Tibial artery (tissue), 4 donors: ENCODE results near the gene NOTUM.
"Not testable (repeated sequence)": the region's sequence is repeated elsewhere in the genome, so short reads cannot be mapped to it uniquely, and the experiment has no call there.

Source experiments
- DNase-seq, 2 donors: peaks; one replicate each; pipeline ENCODE4 v3.0.0-alpha.2; 2019
- H3K27ac ChIP-seq, 2 donors: fragments of 200-600 bp; sonication (generic) in 1 of 2; 1 replicate in 1 of 2; 2 replicates in 1 of 2; pipeline ENCODE4 v1.5.1; 2018 to 2019; ENCODE audit warnings: mild to moderate bottlenecking in 1 of 2
- H3K27me3 ChIP-seq, 2 donors: fragments of 200-600 bp; sonication (generic) in 1 of 2; one replicate each; pipeline versions ENCODE4 v1.5.1 to v1.6.0; 2016 to 2019
- H3K36me3 ChIP-seq, 3 donors: fragments of 200-600 bp; sonication (generic) in 2 of 3; one replicate each; pipeline ENCODE4 v1.5.1; 2016 to 2019; ENCODE audit warnings: mild to moderate bottlenecking in 2 of 3
- H3K4me1 ChIP-seq, 4 donors: fragments of 200-600 bp; sonication (generic) in 2 of 4; 1 replicate in 3 of 4; 2 replicates in 1 of 4; pipeline ENCODE4 v1.5.1; 2016 to 2019
- H3K4me3 ChIP-seq, 2 donors: fragments of 200-600 bp; sonication (generic) in 1 of 2; 1 replicate in 1 of 2; 2 replicates in 1 of 2; pipeline ENCODE4 v1.5.1; 2018 to 2019; ENCODE audit warnings: mild to moderate bottlenecking in 2 of 2
- H3K9me3 ChIP-seq, 3 donors: fragments of 200-600 bp; sonication (generic) in 1 of 3; one replicate each; pipeline ENCODE4 v1.5.1; 2016 to 2019
- intact Hi-C: fragments of 100-400 bp; cut with DNase I; formaldehyde crosslinking; loops from one replicate; pipeline ENCODE4 v1.15.0; 2023; ENCODE audit warnings: low total_unique reads
- TF ChIP-seq, protein P1 (sequence below), 2 experiments: fragments of 200-600 bp in 1 of 2; fragments of 450-650 bp in 1 of 2; IDR thresholded peaks; one replicate each; pipeline ENCODE4 v1.5.1; 2017 to 2019; ENCODE audit warnings: antibody characterized with exemption in 2 of 2, mild to moderate bottlenecking in 1 of 2, moderate library complexity in 1 of 2

Gene NOTUM

GRCh38 chr17:81922566-81923301, 38.3 kb downstream of the NOTUM start:
- Histone ChIP-seq H3K4me3 (peak overlapping the region; percentile 12 to 19), H3K27ac (peak overlapping the region; percentile 15 to 49), H3K4me1 (peaks cover 11 to 60% (median 44%) of the 10 kb centered on the region in 4 donors), H3K36me3 (peaks cover 8 to 42% (median 19%) of the 10 kb centered on the region in 3 donors), H3K27me3 (no peaks in the 10 kb centered on the region), H3K9me3 (no peaks in the 10 kb centered on the region)
- TF ChIP-seq, protein P1, sequence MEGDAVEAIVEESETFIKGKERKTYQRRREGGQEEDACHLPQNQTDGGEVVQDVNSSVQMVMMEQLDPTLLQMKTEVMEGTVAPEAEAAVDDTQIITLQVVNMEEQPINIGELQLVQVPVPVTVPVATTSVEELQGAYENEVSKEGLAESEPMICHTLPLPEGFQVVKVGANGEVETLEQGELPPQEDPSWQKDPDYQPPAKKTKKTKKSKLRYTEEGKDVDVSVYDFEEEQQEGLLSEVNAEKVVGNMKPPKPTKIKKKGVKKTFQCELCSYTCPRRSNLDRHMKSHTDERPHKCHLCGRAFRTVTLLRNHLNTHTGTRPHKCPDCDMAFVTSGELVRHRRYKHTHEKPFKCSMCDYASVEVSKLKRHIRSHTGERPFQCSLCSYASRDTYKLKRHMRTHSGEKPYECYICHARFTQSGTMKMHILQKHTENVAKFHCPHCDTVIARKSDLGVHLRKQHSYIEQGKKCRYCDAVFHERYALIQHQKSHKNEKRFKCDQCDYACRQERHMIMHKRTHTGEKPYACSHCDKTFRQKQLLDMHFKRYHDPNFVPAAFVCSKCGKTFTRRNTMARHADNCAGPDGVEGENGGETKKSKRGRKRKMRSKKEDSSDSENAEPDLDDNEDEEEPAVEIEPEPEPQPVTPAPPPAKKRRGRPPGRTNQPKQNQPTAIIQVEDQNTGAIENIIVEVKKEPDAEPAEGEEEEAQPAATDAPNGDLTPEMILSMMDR (IDR thresholded peaks at IDR 0.05), result no peak
- intact Hi-C loops, result loop anchor here (2.0 kb wide), 1 partner anchor 54 kb away; no protein-coding TSS in a partner anchor
- DNase-seq, result no peak

DNA sequence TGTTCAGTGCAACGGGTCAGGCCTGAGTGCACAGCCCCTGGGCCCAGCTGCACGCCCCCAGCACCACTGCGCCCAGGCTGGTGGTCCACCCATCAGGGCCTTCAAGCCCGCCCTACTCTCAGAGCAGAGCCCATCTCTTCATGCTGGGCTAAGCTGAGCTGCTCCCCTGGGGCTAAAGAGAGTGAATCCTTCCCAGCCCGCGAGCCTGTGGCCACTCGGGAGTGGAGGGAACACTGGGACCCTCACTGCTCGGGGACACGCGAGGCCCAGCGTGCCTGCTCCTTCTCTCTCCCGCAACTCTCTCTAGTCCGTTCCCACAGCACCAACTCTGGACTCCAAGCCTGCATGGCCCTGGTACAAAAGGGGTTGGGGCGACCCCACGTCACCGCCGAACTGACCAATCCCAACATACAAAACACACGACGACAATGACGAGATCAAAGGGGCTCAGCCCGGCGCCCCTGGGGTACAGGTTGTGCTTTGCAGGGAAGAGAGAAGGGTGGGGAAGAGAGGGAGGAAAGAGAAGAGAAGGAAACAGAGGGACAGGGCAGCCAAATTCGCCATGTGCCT, 38.9 kb downstream of the NOTUM start:
- no peak overlapping the region for H3K4me3 ChIP-seq
- DNase-seq, result no peak
- intact Hi-C loops, result loop anchor here (2.0 kb wide), 1 partner anchor 53 kb away; no protein-coding TSS in a partner anchor
- no peaks in the 10 kb centered on the region for H3K9me3 ChIP-seq
- TF ChIP-seq, protein P1 (IDR thresholded peaks at IDR 0.05), result no peak
- no peaks in the 10 kb centered on the region for H3K27me3 ChIP-seq
- H3K36me3 ChIP-seq, result peaks cover 8 to 42% (median 19%) of the 10 kb centered on the region in 3 donors
- H3K4me1 ChIP-seq, result peaks cover 11 to 64% (median 48%) of the 10 kb centered on the region in 4 donors
- H3K27ac ChIP-seq, result no peak overlapping the region

GRCh38 chr17:81921537-81921862, 39.5 kb downstream of the NOTUM start:
- Histone ChIP-seq H3K27ac (no peak overlapping the region), H3K4me1 (peaks cover 10 to 70% (median 54%) of the 10 kb centered on the region in 4 donors), H3K36me3 (peaks cover 8 to 42% (median 19%) of the 10 kb centered on the region in 3 donors), H3K9me3 (no peaks in the 10 kb centered on the region), H3K4me3 (no peak overlapping the region), H3K27me3 (no peaks in the 10 kb centered on the region)
- intact Hi-C loops, result no loop called here
- TF ChIP-seq, protein P1 (IDR thresholded peaks at IDR 0.05), result no peak
- no peak for DNase-seq

GRCh38 chr17:81920612-81921536, 40.1 kb downstream of the NOTUM start:
- Histone ChIP-seq H3K4me3 (no peak overlapping the region), H3K27me3 (no peaks in the 10 kb centered on the region), H3K9me3 (no peaks in the 10 kb centered on the region), H3K27ac (no peak overlapping the region), H3K4me1 (peaks cover 4 to 71% (median 49%) of the 10 kb centered on the region in 4 donors), H3K36me3 (peaks cover 8 to 44% (median 20%) of the 10 kb centered on the region in 3 donors)
- intact Hi-C loops, result no loop called here
- TF ChIP-seq, protein P1 (IDR thresholded peaks at IDR 0.05), result no peak
- no peak for DNase-seq

GRCh38 chr17:81918832-81919545, 42.0 kb downstream of the NOTUM start:
- Histone ChIP-seq H3K27ac (peak overlapping the region in 1 of 2 donors; percentile 56), H3K4me1 (peaks cover 4 to 56% (median 31%) of the 10 kb centered on the region in 4 donors), H3K36me3 (peaks cover 24 to 63% (median 39%) of the 10 kb centered on the region in 3 donors), H3K4me3 (no peak overlapping the region), H3K27me3 (no peaks in the 10 kb centered on the region), H3K9me3 (no peaks in the 10 kb centered on the region)
- intact Hi-C loops, result no loop called here
- no peak for DNase-seq
- TF ChIP-seq, protein P1 (IDR thresholded peaks at IDR 0.05), result no peak

GRCh38 chr17:81918333-81918669, 42.7 kb downstream of the NOTUM start:
- DNase-seq, intact Hi-C loops, H3K27me3 ChIP-seq, H3K9me3 ChIP-seq: not testable (repeated sequence)
- H3K36me3 ChIP-seq, result peaks cover 31 to 70% (median 46%) of the 10 kb centered on the region in 3 donors
- peak overlapping the region; percentile 66 to 71 for H3K4me3 ChIP-seq
- H3K27ac ChIP-seq, result peak overlapping the region; percentile 56 to 74
- H3K4me1 ChIP-seq, result peaks cover 0 to 49% (median 24%) of the 10 kb centered on the region in 4 donors
